ENCODE measurements around the gene IGDCC3.

DNA sequence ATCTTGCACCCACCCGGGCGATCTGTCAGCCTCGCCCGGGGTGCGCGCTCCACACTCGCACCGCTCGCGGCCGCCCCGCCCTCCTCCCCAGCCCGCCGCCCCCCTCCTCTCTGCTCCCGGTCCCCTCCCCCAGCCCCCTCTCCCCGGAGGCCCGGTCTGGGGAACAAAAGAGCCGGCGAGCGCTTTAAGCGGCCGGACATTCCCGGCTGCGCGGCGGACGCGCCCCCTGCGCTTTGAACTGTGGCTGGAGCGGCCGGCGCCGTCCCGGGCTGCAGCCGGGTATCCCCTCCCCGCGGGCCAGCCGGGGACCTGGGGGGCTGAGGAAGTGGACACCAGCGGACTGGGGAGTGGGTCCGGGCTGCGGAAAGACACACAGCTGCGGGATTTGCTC lies at the start of gene IGDCC3:
- TF ChIP-seq, protein P1, sequence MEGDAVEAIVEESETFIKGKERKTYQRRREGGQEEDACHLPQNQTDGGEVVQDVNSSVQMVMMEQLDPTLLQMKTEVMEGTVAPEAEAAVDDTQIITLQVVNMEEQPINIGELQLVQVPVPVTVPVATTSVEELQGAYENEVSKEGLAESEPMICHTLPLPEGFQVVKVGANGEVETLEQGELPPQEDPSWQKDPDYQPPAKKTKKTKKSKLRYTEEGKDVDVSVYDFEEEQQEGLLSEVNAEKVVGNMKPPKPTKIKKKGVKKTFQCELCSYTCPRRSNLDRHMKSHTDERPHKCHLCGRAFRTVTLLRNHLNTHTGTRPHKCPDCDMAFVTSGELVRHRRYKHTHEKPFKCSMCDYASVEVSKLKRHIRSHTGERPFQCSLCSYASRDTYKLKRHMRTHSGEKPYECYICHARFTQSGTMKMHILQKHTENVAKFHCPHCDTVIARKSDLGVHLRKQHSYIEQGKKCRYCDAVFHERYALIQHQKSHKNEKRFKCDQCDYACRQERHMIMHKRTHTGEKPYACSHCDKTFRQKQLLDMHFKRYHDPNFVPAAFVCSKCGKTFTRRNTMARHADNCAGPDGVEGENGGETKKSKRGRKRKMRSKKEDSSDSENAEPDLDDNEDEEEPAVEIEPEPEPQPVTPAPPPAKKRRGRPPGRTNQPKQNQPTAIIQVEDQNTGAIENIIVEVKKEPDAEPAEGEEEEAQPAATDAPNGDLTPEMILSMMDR (conservative IDR thresholded peaks at IDR 0.05; ENCODE audit: low read depth, low read length), result no peak
- TF ChIP-seq EZH2 (IDR thresholded peaks at IDR 0.05; ENCODE audit: borderline replicate concordance, low read depth, low read length, poor library complexity, severe bottlenecking), result no peak

Measured in A673 (cell line).